A673 (cell line): ENCODE data around the gene MIER2.

Experiments used
- EZH2 ChIP-seq: fragments of 200-600 bp; sonication (generic); IDR thresholded peaks from 2 replicates; pipeline ENCODE4 v1.6.1; 2017; ENCODE audit warnings: borderline replicate concordance, low read depth, mild to moderate bottlenecking, mixed read lengths, antibody characterized with exemption, low read length; ENCODE audit not compliant: poor library complexity, severe bottlenecking
- TF ChIP-seq, protein P1 (sequence below): fragments of 300-800, 200-600 bp; sonication (generic); conservative IDR thresholded peaks from 2 replicates; pipeline ENCODE4 v1.5.1; 2017; ENCODE audit warnings: low read depth, mild to moderate bottlenecking, antibody characterized with exemption, low read length, moderate library complexity, mixed read lengths

DNA sequence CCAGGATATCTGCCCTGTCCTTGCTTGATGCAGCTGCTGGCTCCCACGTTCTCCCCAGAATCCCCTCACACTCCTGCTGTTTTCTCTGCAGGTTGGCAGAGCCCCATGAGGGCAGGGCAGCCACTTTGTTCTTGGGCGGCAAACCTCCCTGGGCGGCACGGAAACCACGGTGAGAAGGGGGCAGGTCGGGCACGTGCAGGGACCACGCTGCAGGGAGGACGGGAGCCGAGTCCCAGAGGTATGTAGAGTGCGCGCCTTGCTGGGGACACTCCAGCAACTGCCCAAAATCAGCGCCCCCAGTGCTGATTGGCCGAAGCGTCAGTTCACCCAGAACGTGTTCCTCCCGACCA lies 30.3 kb upstream of the MIER2 start:
- TF ChIP-seq, protein P1, sequence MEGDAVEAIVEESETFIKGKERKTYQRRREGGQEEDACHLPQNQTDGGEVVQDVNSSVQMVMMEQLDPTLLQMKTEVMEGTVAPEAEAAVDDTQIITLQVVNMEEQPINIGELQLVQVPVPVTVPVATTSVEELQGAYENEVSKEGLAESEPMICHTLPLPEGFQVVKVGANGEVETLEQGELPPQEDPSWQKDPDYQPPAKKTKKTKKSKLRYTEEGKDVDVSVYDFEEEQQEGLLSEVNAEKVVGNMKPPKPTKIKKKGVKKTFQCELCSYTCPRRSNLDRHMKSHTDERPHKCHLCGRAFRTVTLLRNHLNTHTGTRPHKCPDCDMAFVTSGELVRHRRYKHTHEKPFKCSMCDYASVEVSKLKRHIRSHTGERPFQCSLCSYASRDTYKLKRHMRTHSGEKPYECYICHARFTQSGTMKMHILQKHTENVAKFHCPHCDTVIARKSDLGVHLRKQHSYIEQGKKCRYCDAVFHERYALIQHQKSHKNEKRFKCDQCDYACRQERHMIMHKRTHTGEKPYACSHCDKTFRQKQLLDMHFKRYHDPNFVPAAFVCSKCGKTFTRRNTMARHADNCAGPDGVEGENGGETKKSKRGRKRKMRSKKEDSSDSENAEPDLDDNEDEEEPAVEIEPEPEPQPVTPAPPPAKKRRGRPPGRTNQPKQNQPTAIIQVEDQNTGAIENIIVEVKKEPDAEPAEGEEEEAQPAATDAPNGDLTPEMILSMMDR = no peak
- TF ChIP-seq EZH2 = no peak
